Gastrocnemius medialis (tissue), 4 donors: ENCODE data around the gene CCL11.

Experiments used
- CTCF ChIP-seq, 5 experiments: fragments of 450-650 bp in 3 of 5; fragments of 200-600 bp in 2 of 5; sonication (generic) in 2 of 5; IDR thresholded peaks in 4 of 5; conservative IDR thresholded peaks in 1 of 5; 1 replicate in 4 of 5; 2 replicates in 1 of 5; pipeline ENCODE4 v1.5.1; 2016 to 2019; ENCODE audit warnings: antibody characterized with exemption in 5 of 5, mild to moderate bottlenecking in 3 of 5, moderate library complexity in 3 of 5
- POLR2A ChIP-seq, 2 donors: fragments of 450-650 bp; IDR thresholded peaks; one replicate each; pipeline ENCODE4 v1.6.1; 2017; ENCODE audit warnings: antibody characterized with exemption in 2 of 2, mild to moderate bottlenecking in 2 of 2, moderate library complexity in 2 of 2

- TF ChIP-seq CTCF (IDR thresholded peaks at IDR 0.05 in 4 of 5, conservative IDR thresholded peaks at IDR 0.05 in 1 of 5): no peak
- no peak for TF ChIP-seq POLR2A (IDR thresholded peaks at IDR 0.05)
Observed at GRCh38 chr17:34311291-34311690, 25.7 kb downstream of the CCL11 start.
